Ovary (tissue), 9 donors: ENCODE results near the gene TMF1. TPM values are rescaled to one million over a fixed set of nuclear protein-coding genes. Genes with fewer than 3 reads are reported as not detected.

Source experiments
- DNase-seq, 5 donors: peaks; one replicate each; pipeline ENCODE4 v3.0.0-alpha.2; 2019 to 2020
- H3K27ac ChIP-seq, 2 donors: fragments of 200-600 bp; one replicate each; pipeline versions ENCODE4 v1.5.1 to v1.8.0; 2019 to 2022
- H3K27me3 ChIP-seq: fragments of 200-600 bp; one replicate; pipeline ENCODE4 v1.8.0; 2022
- H3K36me3 ChIP-seq: fragments of 200-600 bp; sonication (generic); one replicate; pipeline ENCODE4 v1.5.1; 2019
- H3K4me1 ChIP-seq: one replicate; pipeline ENCODE4 v1.8.1; 2013; ENCODE audit warnings: mild to moderate bottlenecking, moderate library complexity; ENCODE audit not compliant: insufficient read depth
- H3K4me3 ChIP-seq: fragments of 200-600 bp; sonication (generic); one replicate; pipeline ENCODE4 v1.5.1; 2017
- H3K9me3 ChIP-seq, 2 donors: fragments of 200-600 bp in 1 of 2; sonication (generic) in 1 of 2; one replicate each; pipeline versions ENCODE4 v1.5.1 to v1.8.1; 2013 to 2019; ENCODE audit warnings: mild to moderate bottlenecking in 1 of 2, moderate library complexity in 1 of 2
- CTCF ChIP-seq, 3 donors: fragments of 450-650 bp in 2 of 3; fragments of 200-600 bp in 1 of 3; IDR thresholded peaks; one replicate each; pipeline versions ENCODE4 v1.5.1 to v1.8.0; 2016 to 2022; ENCODE audit warnings: antibody characterized with exemption in 3 of 3, mild to moderate bottlenecking in 1 of 3
- EP300 ChIP-seq: sonication (generic); formaldehyde crosslinking; IDR thresholded peaks from one replicate; pipeline ENCODE4 v1.6.1; 2017; ENCODE audit warnings: antibody characterized with exemption
- POLR2A ChIP-seq: fragments of 450-650 bp; IDR thresholded peaks from one replicate; pipeline ENCODE4 v1.6.1; 2017; ENCODE audit warnings: antibody characterized with exemption, mild to moderate bottlenecking, moderate library complexity
- WGBS, 3 donors: extraction: QIAGEN DNeasy Blood & Tissue Kit in 1 of 3; methylation state at CpG; one replicate each; pipeline versions ENCODE4 v1.1.5 to v1.1.7; 2013 to 2017; 5-methylcytosine and 5-hydroxymethylcytosine counted together
- intact Hi-C, 4 donors: fragments of 100-400 bp; cut with DNase I; formaldehyde crosslinking; loops; one replicate each; pipeline versions ENCODE4 v1.11.0 to v1.15.1; 2022 to 2023
- polyA plus RNA-seq, 2 donors: library from polyadenylated mRNA; stranded (reverse); fragments of 200-250 nt in 1 of 2; fragments of 350-450 nt in 1 of 2; fragmentation: Illumina TruSeq in 1 of 2; extraction: RNeasy Lipid Tissue Mini Kit (QIAGEN cat#74804) in 1 of 2; gene quantifications; one replicate each; pipeline ENCODE4 v1.2.3, GENCODE V29; 2013 to 2014
- total RNA-seq, 7 donors: library from RNA; depleted of rRNA in 2 of 7; stranded (reverse); fragments of >200 nt in 2 of 7; fragmentation: NEBNext Ultra II Directional in 3 of 7; extraction: Animal tissue kit (Norgen Biotek cat#: 25700) in 3 of 7; gene quantifications; one replicate each; pipeline versions ENCODE4 v1.1.0 to v1.2.4, GENCODE V29; 2016 to 2023
- donor health status: DM: no; HTN: no; CAD: no; lungs with moderate emphysema.
- donor health status: DM: no; HTN: no; CAD: no.
- donor health status: Bipolar disorder and iron deficiency.
- donor health status: DM: yes; HTN: yes; CAD: no.
- donor health status: DM: no; HTN: no; CAD: no.
- donor health status: DM: yes; HTN: yes; CAD: no.

TMF1 gene
- total and polyA plus RNA-seq, 9 donors: 10.7 to 36.4 (median 28.3) TPM

GRCh38 chr3:68999605-69000004 is 52.5 kb downstream of the TMF1 start:
- no peaks in the 10 kb centered on the region for H3K9me3 ChIP-seq
- no peaks in the 10 kb centered on the region for H3K36me3 ChIP-seq
- WGBS, 3 donors: 8 to 22% (median 16%) methylated on average over 1 of the region's 1 CpG
- H3K27me3 ChIP-seq: no peaks in the 10 kb centered on the region
- no peak overlapping the region for H3K27ac ChIP-seq
- H3K4me3 ChIP-seq: no peak overlapping the region
- intact Hi-C loops: no loop called here
- TF ChIP-seq CTCF (IDR thresholded peaks at IDR 0.05) (no peak), EP300 (no peak), POLR2A (no peak)
- DNase-seq: no peak
- H3K4me1 ChIP-seq: peaks cover 2% of the 10 kb centered on the region

GRCh38 chr3:68999158-68999557 is 53.0 kb downstream of the TMF1 start:
- Histone ChIP-seq H3K9me3 (no peaks in the 10 kb centered on the region), H3K4me1 (peaks cover 2% of the 10 kb centered on the region), H3K36me3 (no peaks in the 10 kb centered on the region), H3K27me3 (no peaks in the 10 kb centered on the region), H3K27ac (no peak overlapping the region), H3K4me3 (no peak overlapping the region)
- DNase-seq: no peak
- TF ChIP-seq EP300: no peak
- no peak for TF ChIP-seq CTCF (IDR thresholded peaks at IDR 0.05)
- TF ChIP-seq POLR2A: no peak
- intact Hi-C loops: no loop called here

DNA sequence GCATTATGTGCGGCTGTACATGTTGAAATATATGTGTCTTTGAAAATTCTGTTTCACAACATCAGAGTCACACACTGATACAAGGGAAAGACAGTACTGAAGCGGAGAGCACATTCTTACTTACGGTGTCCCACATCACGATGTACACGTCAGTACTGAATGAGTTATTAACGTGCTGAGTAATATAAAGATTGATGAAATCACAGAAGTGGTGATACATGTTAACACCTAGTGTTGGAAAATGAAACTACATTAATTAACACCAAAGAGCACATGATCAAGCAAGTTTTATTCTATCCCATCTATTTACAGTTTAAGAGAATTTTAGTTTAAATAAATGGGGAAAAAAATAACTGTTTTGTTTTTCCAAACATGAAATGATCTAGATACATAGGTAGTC is 54.2 kb downstream of the TMF1 start:
- Histone ChIP-seq H3K27me3 (no peaks in the 10 kb centered on the region), H3K4me3 (no peak overlapping the region), H3K9me3 (no peaks in the 10 kb centered on the region), H3K27ac (no peak overlapping the region), H3K4me1 (peaks cover 2% of the 10 kb centered on the region), H3K36me3 (no peaks in the 10 kb centered on the region)
- WGBS, 3 donors: 78 to 84% (median 84%) methylated on average over 6 of the region's 6 CpGs
- intact Hi-C loops: no loop called here
- TF ChIP-seq CTCF (IDR thresholded peaks at IDR 0.05) (no peak), EP300 (no peak), POLR2A (no peak)
- no peak for DNase-seq

- WGBS, 3 donors: 80 to 87% (median 85%) methylated on average over 8 of the region's 8 CpGs
- Histone ChIP-seq H3K9me3 (no peaks in the 10 kb centered on the region), H3K4me3 (no peak overlapping the region), H3K36me3 (no peaks in the 10 kb centered on the region), H3K4me1 (peaks cover 2% of the 10 kb centered on the region), H3K27ac (no peak overlapping the region), H3K27me3 (no peaks in the 10 kb centered on the region)
- intact Hi-C loops: no loop called here
- no peak for DNase-seq
- TF ChIP-seq POLR2A (no peak), CTCF (IDR thresholded peaks at IDR 0.05) (no peak), EP300 (no peak)
Measured at GRCh38 chr3:68996356-68996995, 55.7 kb downstream of the TMF1 start.
